ENCODE results near the gene HS6ST2. TPM values are rescaled to one million over a fixed set of nuclear protein-coding genes. Genes with fewer than 3 reads are reported as not detected.

Gene HS6ST2
- total RNA-seq, 2 experiments from 2014 or later, result not detected

DNA sequence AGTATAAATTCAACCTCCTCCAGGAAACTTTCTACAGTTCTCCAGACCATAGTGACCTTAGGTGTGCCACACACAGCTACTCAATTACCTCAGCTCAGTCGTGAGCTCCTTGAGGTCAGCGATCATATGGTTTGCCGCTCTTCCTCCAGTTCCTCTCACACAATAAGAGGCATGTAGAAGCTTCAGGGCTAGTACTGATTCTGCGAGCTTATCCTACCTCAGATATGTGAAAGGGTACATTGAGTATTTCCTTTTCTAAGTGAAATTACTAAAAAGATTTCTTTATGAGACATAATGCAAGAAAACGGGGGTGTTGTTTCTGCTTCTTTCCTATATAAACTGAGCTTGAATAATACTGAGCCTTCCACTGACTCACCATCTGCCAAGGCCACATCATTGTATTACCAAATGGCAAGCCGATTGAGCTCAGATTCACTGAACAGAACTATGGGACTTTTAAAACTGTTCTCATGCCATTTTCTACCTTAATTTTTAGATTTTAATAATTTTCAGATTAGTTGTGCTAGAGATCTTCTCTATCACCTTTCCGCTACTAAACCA, 183.1 kb downstream of the HS6ST2 start:
- no peak overlapping the region for H2AFZ ChIP-seq (ENCODE audit: low read length)
- POLR2A ChIA-PET, result no interaction called here
- H4K20me1 ChIP-seq (ENCODE audit: insufficient read depth, low read length), result no peaks in the 10 kb centered on the region
- no TSS peak for BruUV-seq (replicated peaks)
- CTCF ChIA-PET (ENCODE audit: unreplicated experiment), result no interaction called here
- no peaks in the 10 kb centered on the region for H3K4me1 ChIP-seq (ENCODE audit: insufficient read depth, low read length, poor library complexity, severe bottlenecking)
- H3K79me2 ChIP-seq (ENCODE audit: insufficient read depth, low read depth, low read length), result no peaks in the 10 kb centered on the region
- no peak overlapping the region for H3K27ac ChIP-seq (ENCODE audit: low read depth, low read length, poor library complexity, severe bottlenecking)
- no peaks in the 10 kb centered on the region for H3K9me2 ChIP-seq (ENCODE audit: insufficient read depth, low read length)
- no peak overlapping the region for H3K4me2 ChIP-seq (ENCODE audit: low read length)
- no peak for DNase-seq (ENCODE audit: low spot score)
- no peaks in the 10 kb centered on the region for H3K36me3 ChIP-seq (ENCODE audit: insufficient read depth, low read length)
- intact Hi-C loops (cut with micrococcal nuclease; ENCODE audit: unreplicated experiment), result no loop called here
- H3K9me3 ChIP-seq (ENCODE audit: low read length), result no peaks in the 10 kb centered on the region
- H3K4me3 ChIP-seq (ENCODE audit: low read depth, low read length, poor library complexity, severe bottlenecking), result no peak overlapping the region
- TF ChIP-seq, protein P1, sequence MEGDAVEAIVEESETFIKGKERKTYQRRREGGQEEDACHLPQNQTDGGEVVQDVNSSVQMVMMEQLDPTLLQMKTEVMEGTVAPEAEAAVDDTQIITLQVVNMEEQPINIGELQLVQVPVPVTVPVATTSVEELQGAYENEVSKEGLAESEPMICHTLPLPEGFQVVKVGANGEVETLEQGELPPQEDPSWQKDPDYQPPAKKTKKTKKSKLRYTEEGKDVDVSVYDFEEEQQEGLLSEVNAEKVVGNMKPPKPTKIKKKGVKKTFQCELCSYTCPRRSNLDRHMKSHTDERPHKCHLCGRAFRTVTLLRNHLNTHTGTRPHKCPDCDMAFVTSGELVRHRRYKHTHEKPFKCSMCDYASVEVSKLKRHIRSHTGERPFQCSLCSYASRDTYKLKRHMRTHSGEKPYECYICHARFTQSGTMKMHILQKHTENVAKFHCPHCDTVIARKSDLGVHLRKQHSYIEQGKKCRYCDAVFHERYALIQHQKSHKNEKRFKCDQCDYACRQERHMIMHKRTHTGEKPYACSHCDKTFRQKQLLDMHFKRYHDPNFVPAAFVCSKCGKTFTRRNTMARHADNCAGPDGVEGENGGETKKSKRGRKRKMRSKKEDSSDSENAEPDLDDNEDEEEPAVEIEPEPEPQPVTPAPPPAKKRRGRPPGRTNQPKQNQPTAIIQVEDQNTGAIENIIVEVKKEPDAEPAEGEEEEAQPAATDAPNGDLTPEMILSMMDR (conservative IDR thresholded peaks at IDR 0.05; ENCODE audit: low read length), result no peak
- no peak for TF ChIP-seq EZH2phosphoT487 (IDR thresholded peaks at IDR 0.05; ENCODE audit: borderline replicate concordance, low read depth, low read length)

GRCh38 chrX:132774010-132774714, 184.3 kb downstream of the HS6ST2 start:
- H3K79me2 ChIP-seq (ENCODE audit: insufficient read depth, low read depth, low read length), result no peaks in the 10 kb centered on the region
- H4K20me1 ChIP-seq (ENCODE audit: insufficient read depth, low read length), result no peaks in the 10 kb centered on the region
- no peaks in the 10 kb centered on the region for H3K9me2 ChIP-seq (ENCODE audit: insufficient read depth, low read length)
- H3K4me2 ChIP-seq (ENCODE audit: low read length), result no peak overlapping the region
- ChIA-PET CTCF (ENCODE audit: unreplicated experiment) (no interaction called here), POLR2A (interaction anchor here (0.6 to 0.9 kb wide), 3 partner anchors 17 to 1718 kb away, joined by 3 to 5 read pairs (median 3); no protein-coding TSS in a partner anchor)
- H3K27ac ChIP-seq (ENCODE audit: low read depth, low read length, poor library complexity, severe bottlenecking), result no peak overlapping the region
- no peaks in the 10 kb centered on the region for H3K36me3 ChIP-seq (ENCODE audit: insufficient read depth, low read length)
- no peaks in the 10 kb centered on the region for H3K4me1 ChIP-seq (ENCODE audit: insufficient read depth, low read length, poor library complexity, severe bottlenecking)
- H2AFZ ChIP-seq (ENCODE audit: low read length), result no peak overlapping the region
- no peaks in the 10 kb centered on the region for H3K9me3 ChIP-seq (ENCODE audit: low read length)
- BruUV-seq (replicated peaks), result no TSS peak
- DNase-seq (ENCODE audit: low spot score), result no peak
- intact Hi-C loops (cut with micrococcal nuclease; ENCODE audit: unreplicated experiment), result no loop called here
- H3K4me3 ChIP-seq (ENCODE audit: low read depth, low read length, poor library complexity, severe bottlenecking), result no peak overlapping the region
- TF ChIP-seq, protein P1 (conservative IDR thresholded peaks at IDR 0.05; ENCODE audit: low read length), result no peak

DNA sequence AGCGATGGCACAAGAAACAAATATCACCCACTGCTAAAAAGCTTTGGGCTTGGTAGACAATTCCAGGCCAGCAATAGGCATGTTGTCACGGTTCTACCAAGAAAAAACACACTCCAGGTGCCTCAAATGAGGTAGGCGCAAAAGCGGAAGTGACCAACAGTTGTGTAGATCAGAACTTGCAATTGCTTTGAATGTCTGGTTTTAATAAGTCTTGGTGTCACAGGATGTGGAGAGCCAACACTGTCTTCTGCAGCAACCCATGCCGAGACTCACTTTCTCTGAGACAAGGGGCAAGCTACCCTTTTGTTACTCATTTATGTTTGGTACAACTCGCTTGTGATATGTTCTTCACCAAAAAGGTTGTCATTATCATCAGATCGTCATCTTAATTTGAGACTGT, 188.8 kb downstream of the HS6ST2 start:
- Histone ChIP-seq H3K4me3 (ENCODE audit: low read depth, low read length, poor library complexity, severe bottlenecking) (no peak overlapping the region), H3K36me3 (ENCODE audit: insufficient read depth, low read length) (no peaks in the 10 kb centered on the region), H3K4me1 (ENCODE audit: insufficient read depth, low read length, poor library complexity, severe bottlenecking) (no peaks in the 10 kb centered on the region), H2AFZ (ENCODE audit: low read length) (no peak overlapping the region), H3K9me2 (ENCODE audit: insufficient read depth, low read length) (no peaks in the 10 kb centered on the region), H3K27ac (ENCODE audit: low read depth, low read length, poor library complexity, severe bottlenecking) (no peak overlapping the region), H3K79me2 (ENCODE audit: insufficient read depth, low read depth, low read length) (no peaks in the 10 kb centered on the region), H3K9me3 (ENCODE audit: low read length) (no peaks in the 10 kb centered on the region), H3K4me2 (ENCODE audit: low read length) (no peak overlapping the region), H4K20me1 (ENCODE audit: insufficient read depth, low read length) (no peaks in the 10 kb centered on the region)
- no peak for DNase-seq (ENCODE audit: low spot score)
- ChIA-PET CTCF (ENCODE audit: unreplicated experiment) (no interaction called here), POLR2A (no interaction called here)
- BruUV-seq (replicated peaks), result no TSS peak
- TF ChIP-seq, protein P1 (conservative IDR thresholded peaks at IDR 0.05; ENCODE audit: low read length), result no peak
- TF ChIP-seq EZH2phosphoT487 (IDR thresholded peaks at IDR 0.05; ENCODE audit: borderline replicate concordance, low read depth, low read length), result no peak
- intact Hi-C loops (cut with micrococcal nuclease; ENCODE audit: unreplicated experiment), result no loop called here
